Measurements from ENCODE around the gene KRTAP4-11.
"Not testable (repeated sequence)": the region's sequence is repeated elsewhere in the genome, so short reads cannot be mapped to it uniquely, and the experiment has no call there.

Gene KRTAP4-11

GRCh38 chr17:41084100-41084856, 33.9 kb downstream of the KRTAP4-11 start, which contains the start of gene KRTAP4-7:
KRTAP4-7 (plus strand) TSS chr17:41084150; CDS start chr17:41084207, 57 bp downstream.
- DNase-seq, result not testable (repeated sequence)

GRCh38 chr17:41083427-41083826, 34.7 kb downstream of the KRTAP4-11 start:
- not testable (repeated sequence) for DNase-seq

GRCh38 chr17:41082626-41083025, 35.5 kb downstream of the KRTAP4-11 start:
- DNase-seq, result no peak

- no peak for DNase-seq
Measured at GRCh38 chr17:41076788-41077187, 41.4 kb downstream of the KRTAP4-11 start.

GRCh38 chr17:41073676-41074075, 44.5 kb downstream of the KRTAP4-11 start:
- DNase-seq, result no peak

- no peak for DNase-seq
Measured at GRCh38 chr17:41071606-41072360, 46.4 kb downstream of the KRTAP4-11 start.

GRCh38 chr17:41069031-41069430, 49.1 kb downstream of the KRTAP4-11 start:
- DNase-seq, result no peak

- no peak for DNase-seq
Measured at GRCh38 chr17:41067281-41067680, 50.9 kb downstream of the KRTAP4-11 start.

All from hypothalamus (tissue), 51 donors.